GM12891 (cell line): Measurements from ENCODE around the gene UFM1.
"Not testable (repeated sequence)": the region's sequence is repeated elsewhere in the genome, so short reads cannot be mapped to it uniquely, and the experiment has no call there.

ENCODE experiments used
- DNase-seq: peaks from one replicate; pipeline ENCODE4 v3.0.0; 2011; ENCODE audit warnings: low spot score; ENCODE audit not compliant: insufficient read length
- FAIRE-seq: peaks from 2 replicates; lab custom pipeline; 2011; peaks lifted over from hg19 to GRCh38; lab: Jason Lieb, UNC
- PAX5 ChIP-seq: IDR thresholded peaks from 2 replicates; pipeline ENCODE4 v1.6.1; 2011; ENCODE audit warnings: low read length, moderate library complexity, mild to moderate bottlenecking; ENCODE audit not compliant: insufficient read depth, severe bottlenecking
- POLR2A ChIP-seq: IDR thresholded peaks from 2 replicates; pipeline ENCODE4 v1.6.1; 2011; ENCODE audit warnings: low read depth, low read length, control low read depth
- POLR2AphosphoS5 ChIP-seq: IDR thresholded peaks from 2 replicates; pipeline ENCODE4 v1.6.1; 2011; ENCODE audit warnings: low read depth, low read length, control low read depth
- POU2F2 ChIP-seq: IDR thresholded peaks from 2 replicates; pipeline ENCODE4 v1.6.1; 2011; ENCODE audit warnings: low read depth, mild to moderate bottlenecking, control low read depth, low read length, moderate library complexity
- SPI1 ChIP-seq: IDR thresholded peaks from 2 replicates; pipeline ENCODE4 v1.6.1; 2011; ENCODE audit warnings: low read depth, low read length, control low read depth
- TAF1 ChIP-seq: IDR thresholded peaks from 2 replicates; pipeline ENCODE4 v1.6.1; 2011; ENCODE audit warnings: low read depth, low read length, control low read depth

The UFM1 gene

DNA sequence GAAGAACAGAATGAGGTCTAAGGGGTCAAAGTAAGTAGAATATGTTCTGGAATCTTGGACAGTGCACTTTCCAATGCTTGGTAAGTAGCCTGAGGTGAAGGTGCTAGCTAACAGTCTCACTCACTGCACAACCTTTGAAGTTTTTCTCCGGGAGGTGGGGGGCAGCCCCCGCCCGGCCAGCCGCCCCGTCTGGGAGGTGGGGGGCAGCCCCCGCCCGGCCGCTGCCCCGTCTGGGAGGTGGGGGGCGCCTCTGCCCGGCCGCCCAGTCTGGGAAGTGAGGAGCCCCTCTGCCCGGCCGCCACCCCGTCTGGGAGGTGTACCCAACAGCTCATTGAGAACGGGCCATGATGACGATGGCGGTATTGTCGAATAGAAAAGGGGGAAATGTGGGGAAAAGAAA, 14.1 kb downstream of the UFM1 start:
- FAIRE-seq, DNase-seq: not testable (repeated sequence)
- TF ChIP-seq POLR2AphosphoS5, result peak; percentile 60; the same call in 1 of the 2 replicates

DNA sequence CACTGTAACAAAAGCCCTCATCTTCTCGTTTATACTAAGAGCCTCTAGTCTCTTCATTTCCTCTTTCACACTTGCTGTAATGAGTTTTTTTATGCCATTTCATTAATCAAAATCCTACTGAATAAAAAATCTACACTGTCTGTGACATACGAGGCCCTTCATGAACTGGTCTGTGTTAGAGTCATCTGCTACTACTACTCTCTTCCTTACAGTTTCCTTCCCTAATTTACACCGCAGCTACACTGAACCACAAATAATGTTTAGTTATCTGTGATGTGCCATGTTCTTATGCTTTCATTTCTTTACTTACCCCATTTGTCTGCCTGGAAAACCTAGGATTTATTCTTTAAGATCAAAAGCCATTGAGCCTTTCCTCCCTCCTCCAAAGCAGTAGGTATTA, 16.0 kb downstream of the UFM1 start:
- no peak for TF ChIP-seq TAF1
- FAIRE-seq (peak; percentile 41), DNase-seq (no peak)

DNA sequence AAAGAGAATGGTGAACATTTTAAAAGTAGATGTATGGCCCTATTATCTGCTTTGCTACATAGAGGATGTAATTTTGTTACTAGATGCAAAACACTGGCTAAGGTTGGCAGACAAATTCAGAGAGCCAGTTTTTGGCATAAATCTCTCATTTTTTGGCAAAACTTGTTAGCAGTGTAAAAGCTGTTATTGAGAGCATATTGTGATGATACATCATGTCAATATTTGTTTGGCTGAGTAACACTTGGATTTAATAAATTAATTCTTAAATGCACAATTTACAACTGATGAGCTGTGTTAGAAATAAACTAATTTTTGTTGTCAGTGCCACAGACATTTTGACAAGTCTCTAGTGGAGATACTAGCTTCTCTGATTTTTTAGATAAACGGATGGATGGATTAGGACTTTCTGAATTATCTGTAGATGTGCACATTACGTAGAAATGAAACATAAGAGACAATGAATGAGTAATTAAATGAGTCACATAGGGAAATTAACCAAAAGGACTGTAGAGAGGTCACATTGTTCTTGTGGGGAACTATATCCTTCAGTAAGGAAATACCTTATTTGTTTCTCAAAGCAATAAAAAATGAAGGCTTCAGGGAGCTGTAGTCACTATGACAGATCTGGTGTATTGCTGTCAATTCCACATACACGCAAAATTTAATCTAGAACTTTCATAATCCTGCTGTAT, 17.4 kb downstream of the UFM1 start:
- FAIRE-seq, result no peak
- no peak for TF ChIP-seq POLR2A
- TF ChIP-seq POU2F2, result no peak
- no peak for TF ChIP-seq SPI1
- no peak for TF ChIP-seq POLR2AphosphoS5
- no peak for TF ChIP-seq PAX5
- TF ChIP-seq TAF1, result no peak
- DNase-seq, result no peak

DNA sequence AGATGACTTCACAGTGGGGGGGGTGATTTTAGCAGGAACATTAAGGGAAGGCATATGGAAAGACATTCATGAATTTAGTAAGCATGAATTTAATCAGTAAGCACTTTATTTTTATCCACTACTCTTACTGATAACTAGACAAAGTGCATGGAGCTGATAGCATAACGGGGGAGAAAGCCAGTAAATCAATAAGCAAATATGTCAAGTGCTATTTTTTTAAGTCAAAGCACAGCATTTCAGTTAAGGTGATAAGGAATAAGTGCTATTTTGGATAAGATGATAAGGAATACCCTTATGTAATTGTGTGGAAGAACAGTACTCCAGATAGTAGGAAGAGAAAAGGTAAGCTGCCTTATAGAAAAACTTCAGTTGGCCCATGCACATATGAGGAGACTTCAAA, 19.4 kb downstream of the UFM1 start:
- DNase-seq (no peak), FAIRE-seq (no peak)
- TF ChIP-seq SPI1 (no peak), POU2F2 (no peak), POLR2A (no peak), POLR2AphosphoS5 (no peak), PAX5 (no peak), TAF1 (no peak)

DNA sequence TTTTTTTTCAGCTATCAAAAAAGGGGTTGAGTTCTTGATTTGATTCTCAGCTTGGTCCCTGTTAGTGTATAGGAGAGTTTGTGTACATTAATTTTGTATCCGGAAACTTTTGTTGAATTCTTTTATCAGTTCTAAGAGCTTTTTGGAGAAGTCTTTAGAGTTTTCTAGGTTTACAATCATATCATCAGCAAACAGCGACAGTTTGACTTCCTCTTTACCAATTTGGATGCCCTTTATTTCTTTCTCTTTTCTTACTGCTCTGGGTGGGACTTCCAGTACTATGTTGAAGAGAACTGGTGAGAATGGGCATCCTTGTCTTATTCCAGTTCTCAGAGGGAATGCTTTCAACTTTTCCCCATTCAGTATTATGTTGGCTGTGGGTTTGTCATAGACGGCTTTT, 20.4 kb downstream of the UFM1 start:
- FAIRE-seq, DNase-seq: not testable (repeated sequence)

DNA sequence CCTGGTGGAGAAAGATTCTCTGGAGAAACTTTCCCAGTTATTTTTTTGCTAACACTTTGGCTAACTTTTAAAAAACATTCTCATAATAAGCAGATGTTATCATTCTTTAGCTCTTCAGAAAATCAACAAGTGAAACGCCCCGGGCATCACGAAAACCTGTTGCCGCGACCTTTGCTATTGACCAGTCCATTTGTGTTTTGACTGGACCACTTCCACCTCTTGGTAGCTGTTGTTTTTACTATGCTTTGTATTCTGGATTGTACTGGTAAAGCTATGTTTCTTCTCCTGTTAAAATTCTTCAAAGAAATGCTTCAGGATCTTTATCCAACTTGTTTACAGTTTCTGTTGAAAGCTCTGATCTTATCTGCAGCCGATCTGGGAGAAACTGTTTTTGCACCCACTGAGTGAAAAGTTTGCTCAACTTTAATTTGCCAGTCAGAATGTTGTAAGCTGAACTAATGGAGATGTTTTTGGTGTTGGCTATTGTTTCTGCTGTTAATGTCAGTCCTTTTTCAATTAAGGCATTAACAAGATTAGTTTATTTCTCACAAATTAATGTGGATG, 23.3 kb downstream of the UFM1 start:
- TF ChIP-seq POLR2A, result no peak
- TF ChIP-seq POU2F2, result no peak
- TF ChIP-seq SPI1, result no peak
- TF ChIP-seq TAF1, result no peak
- TF ChIP-seq PAX5, result no peak
- TF ChIP-seq POLR2AphosphoS5, result no peak
- no peak for FAIRE-seq
- no peak for DNase-seq

DNA sequence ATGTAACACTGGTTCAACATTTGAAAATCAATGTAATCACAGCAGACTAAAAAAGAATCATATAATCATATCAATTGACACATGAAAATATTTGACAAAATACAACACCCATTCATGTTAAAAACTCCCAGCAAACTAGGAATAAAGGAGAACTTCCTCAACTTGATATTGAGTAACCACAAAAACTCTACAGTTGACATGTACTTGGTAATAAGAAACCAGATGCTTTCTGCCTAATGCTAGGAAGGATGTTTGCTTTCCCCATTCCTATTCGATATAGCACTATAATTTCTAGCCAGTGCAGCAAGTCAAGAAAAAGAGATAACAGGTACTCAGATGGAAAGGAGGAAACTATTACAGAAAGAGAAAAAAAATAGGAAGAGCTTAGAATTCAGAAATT, 26.9 kb downstream of the UFM1 start:
- no peak for DNase-seq
- TF ChIP-seq POLR2A (no peak), POLR2AphosphoS5 (no peak), POU2F2 (no peak), SPI1 (no peak), TAF1 (no peak), PAX5 (no peak)
- FAIRE-seq, result no peak

DNA sequence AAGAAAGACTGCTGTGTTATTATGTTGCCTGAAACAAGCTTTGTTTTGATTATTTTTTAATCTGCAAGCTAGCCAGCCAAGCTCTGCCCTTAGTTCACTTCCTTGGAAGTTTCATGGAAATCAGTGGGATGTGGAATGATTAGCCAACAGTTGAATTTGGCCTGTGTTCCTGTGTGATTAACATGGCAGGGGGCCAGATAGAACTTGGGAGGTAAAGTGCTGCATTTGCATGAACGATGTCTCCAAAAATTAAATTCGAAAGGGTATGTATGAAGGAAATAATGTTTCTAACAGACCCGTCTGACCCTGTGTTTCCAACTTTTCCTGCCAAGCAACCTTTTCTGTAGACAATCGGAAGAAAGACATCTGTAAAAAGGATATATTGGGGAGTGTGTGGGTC, 32.2 kb downstream of the UFM1 start:
- TF ChIP-seq PAX5 (no peak), POLR2A (no peak), SPI1 (no peak), POLR2AphosphoS5 (no peak)
- no peak for DNase-seq

DNA sequence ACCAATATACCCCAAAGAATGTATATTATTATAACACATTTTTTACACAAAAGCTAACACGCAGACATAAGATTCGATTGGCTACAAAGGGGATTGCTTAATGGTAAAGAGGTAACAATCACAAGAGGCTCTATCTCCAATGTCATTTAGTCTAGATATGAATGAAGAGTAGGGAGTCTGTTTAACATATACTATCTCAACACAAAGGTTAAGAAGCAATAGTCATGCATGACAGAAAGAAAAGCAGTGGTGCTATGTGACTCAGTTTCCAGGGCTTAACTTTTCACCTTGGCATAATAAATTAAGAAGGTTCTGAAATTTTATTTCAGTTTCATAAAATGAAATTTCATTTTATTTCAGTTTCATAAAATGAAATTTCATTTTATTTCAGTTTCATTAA, 33.3 kb downstream of the UFM1 start:
- FAIRE-seq (no peak), DNase-seq (no peak)
- TF ChIP-seq PAX5 (no peak), POLR2A (no peak), SPI1 (no peak), POU2F2 (no peak), TAF1 (no peak), POLR2AphosphoS5 (no peak)

More for the DNA sequence above, 32.2 kb downstream of the UFM1 start:
- no peak for FAIRE-seq

DNA sequence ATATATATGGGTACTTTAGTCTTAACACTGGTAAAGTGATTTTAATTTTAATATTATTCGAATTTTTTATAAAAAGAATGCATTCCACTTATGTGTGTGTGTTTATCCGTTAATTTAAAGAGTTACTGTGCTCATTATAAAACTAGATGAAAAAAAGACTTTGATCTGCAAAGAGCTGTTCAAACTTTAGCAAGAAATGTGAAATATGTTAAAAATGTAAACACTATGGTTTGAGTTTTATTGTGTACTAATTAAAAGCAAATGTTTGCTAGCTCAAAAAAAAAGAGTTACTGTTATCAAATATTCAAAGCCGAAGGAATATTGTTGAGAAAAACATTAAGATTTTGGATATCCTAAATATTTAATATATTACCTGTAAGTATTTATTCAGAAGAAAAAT, 34.5 kb downstream of the UFM1 start:
- DNase-seq (no peak), FAIRE-seq (no peak)
- no peak for TF ChIP-seq TAF1

DNA sequence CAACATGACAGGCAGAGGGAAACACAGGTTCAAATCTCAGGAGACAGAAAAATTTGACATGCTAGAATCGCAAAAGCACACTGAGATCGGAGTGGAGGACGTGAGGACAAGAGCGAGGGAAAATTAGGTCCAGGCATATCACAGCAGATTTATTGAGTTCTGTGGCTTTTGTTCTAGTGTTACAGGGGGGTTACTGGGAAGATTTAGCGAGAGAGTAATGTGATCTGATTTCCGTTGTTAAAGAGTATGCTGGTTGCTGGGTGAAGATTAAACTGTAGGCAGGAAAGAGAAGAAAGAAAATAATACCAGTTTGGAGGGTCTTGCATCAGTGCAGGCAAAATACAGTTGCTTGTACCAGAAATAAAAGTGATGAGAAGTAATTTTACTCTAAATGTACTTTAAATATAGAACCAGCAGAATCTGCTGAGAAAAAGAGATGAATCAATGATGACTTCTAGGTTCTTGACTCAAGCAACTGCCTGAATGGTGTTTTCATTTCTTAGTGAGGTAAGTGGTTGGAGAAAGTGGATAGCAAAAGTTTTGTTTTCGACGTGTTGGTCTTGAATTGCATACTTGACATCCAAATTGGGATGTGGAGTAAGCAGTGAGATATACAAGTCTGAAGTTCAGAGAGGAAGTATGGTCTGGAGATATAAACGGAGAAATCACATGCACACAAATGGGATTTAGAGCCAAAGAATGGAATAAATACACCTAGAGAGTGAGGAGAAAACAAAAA, 35.7 kb downstream of the UFM1 start:
- FAIRE-seq, result no peak

More for the DNA sequence above, 35.7 kb downstream of the UFM1 start:
- TF ChIP-seq POLR2AphosphoS5 (no peak), POU2F2 (no peak), SPI1 (no peak), POLR2A (no peak), TAF1 (no peak), PAX5 (no peak)
- DNase-seq, result no peak
